B cell (primary cell): ENCODE results near the gene ZNF442. TPM values are rescaled to one million over a fixed set of nuclear protein-coding genes. Genes with fewer than 3 reads are reported as not detected.
A peak's percentile ranks its signal among the peaks of the same experiment; 100 is the strongest.

Experiments used
- ATAC-seq: fragments of 200-7000 bp; cut with Tn5 transposase; one replicate; pipeline ENCODE4 v1.10.0; 2021; ENCODE audit warnings: low read depth, mild to moderate bottlenecking, moderate number of reproducible peaks, moderate library complexity
- CTCF ChIA-PET: fragments of 350-600 bp; sonication (Branson Sonifier 250); formaldehyde crosslinking; loops from one replicate; lab custom pipeline; 2021; ENCODE audit warnings: antibody characterized with exemption, inconsistent platforms; lab: Charles Lee
- POLR2A ChIA-PET: fragments of 350-600 bp; sonication (Branson Sonifier 250); formaldehyde crosslinking; loops from one replicate; lab custom pipeline; 2021; ENCODE audit warnings: antibody characterized with exemption; lab: Charles Lee
- DNase-seq: peaks from one replicate; pipeline ENCODE4 v3.0.0; 2013
- H2AFZ ChIP-seq: 2 replicates; pipeline ENCODE4 v1.6.1; 2012; ENCODE audit warnings: mild to moderate bottlenecking, low read depth, low read length; ENCODE audit not compliant: insufficient read depth, poor library complexity, severe bottlenecking
- H3K27ac ChIP-seq, 2 donors: 1 replicate in 1 of 2; 2 replicates in 1 of 2; pipeline ENCODE4 v1.5.1; 2012 to 2013; ENCODE audit warnings: low read length in 2 of 2, mild to moderate bottlenecking in 2 of 2, moderate library complexity in 1 of 2
- H3K27me3 ChIP-seq, 4 experiments: fragments of 200-600 bp in 1 of 4; sonication (generic) in 1 of 4; replicated peaks in 1 of 4; 1 replicate in 2 of 4; 2 replicates in 2 of 4; pipeline versions ENCODE4 v1.6.1 to v1.7.0; 2013 to 2016; ENCODE audit warnings: low read length in 3 of 4, mild to moderate bottlenecking in 2 of 4, mixed read lengths in 1 of 4, moderate library complexity in 1 of 4; ENCODE audit not compliant: insufficient read depth in 4 of 4, control insufficient read depth in 3 of 4; ENCODE audit errors: control extremely low read depth in 1 of 4
- H3K36me3 ChIP-seq, 2 experiments: replicated peaks in 1 of 2; 1 replicate in 1 of 2; 2 replicates in 1 of 2; pipeline versions ENCODE4 v1.6.1 to v1.7.1; 2013; ENCODE audit warnings: low read length in 1 of 2; ENCODE audit not compliant: insufficient read depth in 2 of 2, control insufficient read depth in 1 of 2; ENCODE audit errors: control extremely low read depth in 1 of 2, extremely low read depth in 1 of 2
- H3K4me1 ChIP-seq, 2 donors: fragments of 200-600 bp in 1 of 2; sonication (generic) in 1 of 2; 1 replicate in 1 of 2; 2 replicates in 1 of 2; pipeline versions ENCODE4 v1.5.1 to v1.6.1; 2013 to 2017; ENCODE audit warnings: low read length in 2 of 2; ENCODE audit not compliant: control insufficient read depth in 2 of 2, insufficient read depth in 2 of 2
- H3K4me2 ChIP-seq: replicated peaks from 2 replicates; pipeline ENCODE3; 2012; ENCODE audit warnings: mild to moderate bottlenecking, low read depth, low read length; ENCODE audit not compliant: poor library complexity, severe bottlenecking
- H3K4me3 ChIP-seq, 5 experiments: fragments of 200-600 bp in 1 of 5; sonication (generic) in 1 of 5; 1 replicate in 3 of 5; 2 replicates in 2 of 5; pipeline versions ENCODE4 v1.5.1 to v1.7.0; 2011 to 2016; ENCODE audit warnings: low read length in 4 of 5, mild to moderate bottlenecking in 4 of 5, low read depth in 2 of 5, control low read depth in 1 of 5, moderate library complexity in 1 of 5; ENCODE audit not compliant: insufficient read depth in 1 of 5; ENCODE audit errors: control extremely low read depth in 1 of 5, extremely low read depth in 1 of 5
- H3K79me2 ChIP-seq: fragments of 200-600 bp; sonication (generic); one replicate; pipeline ENCODE4 v1.6.0; 2016; ENCODE audit warnings: low read length; ENCODE audit not compliant: control insufficient read depth, insufficient read depth
- H3K9ac ChIP-seq: fragments of 200-600 bp; sonication (generic); 2 replicates; pipeline ENCODE4 v1.6.1; 2017; ENCODE audit warnings: mild to moderate bottlenecking, low read length, moderate library complexity
- H3K9me3 ChIP-seq, 3 donors: one replicate each; pipeline versions ENCODE4 v1.6.1 to v1.7.1; 2013; ENCODE audit warnings: low read length in 2 of 3; ENCODE audit not compliant: control insufficient read depth in 2 of 3, insufficient read depth in 1 of 3; ENCODE audit errors: control extremely low read depth in 1 of 3
- H4K20me1 ChIP-seq: 2 replicates; pipeline ENCODE4 v1.6.0; 2012; ENCODE audit warnings: mild to moderate bottlenecking, low read length; ENCODE audit not compliant: insufficient read depth, control insufficient read depth, poor library complexity, severe bottlenecking
- H3K27ac Mint-ChIP-seq: one replicate; pipeline ENCODE4 v1.8.0; 2021; ENCODE audit warnings: mixed read lengths
- H3K27me3 Mint-ChIP-seq: one replicate; pipeline ENCODE4 v1.8.0; 2021; ENCODE audit warnings: mixed read lengths
- H3K4me1 Mint-ChIP-seq: one replicate; pipeline ENCODE4 v1.8.0; 2021; ENCODE audit warnings: mixed read lengths
- H3K4me3 Mint-ChIP-seq: one replicate; pipeline ENCODE4 v1.8.0; 2021; ENCODE audit warnings: mixed read lengths
- H3K9me3 Mint-ChIP-seq: one replicate; pipeline ENCODE4 v1.8.0; 2022; ENCODE audit warnings: mixed read lengths; ENCODE audit not compliant: insufficient read depth
- EZH2 ChIP-seq: IDR thresholded peaks from 2 replicates; pipeline ENCODE4 v1.6.1; 2012; ENCODE audit warnings: borderline replicate concordance, low read depth, mild to moderate bottlenecking, moderate library complexity, low read length; ENCODE audit not compliant: insufficient read depth, poor library complexity, severe bottlenecking
- WGBS: methylation state at CpG from one replicate; pipeline ENCODE4 v1.1.5; 2013; ENCODE audit warnings: missing lambda C conversion rate; ENCODE audit not compliant: insufficient coverage; 5-methylcytosine and 5-hydroxymethylcytosine counted together
- intact Hi-C: fragments of 100-400 bp; cut with micrococcal nuclease; formaldehyde crosslinking; loops from one replicate; pipeline ENCODE4 v1.10.0; 2022
- polyA minus RNA-seq: library from RNA; depleted of rRNA, polyadenylated mRNA; stranded (reverse); fragments of >200 nt; gene quantifications from 2 replicates; pipeline ENCODE4 v1.2.3, GENCODE V29; 2012
- polyA plus RNA-seq: library from polyadenylated mRNA; depleted of rRNA; stranded (reverse); fragments of >200 nt; gene quantifications from 2 replicates; pipeline ENCODE4 v1.2.3, GENCODE V29; 2012
- total RNA-seq, 2 donors: library from RNA; stranded (reverse); fragments of 120-200 nt in 1 of 2; gene quantifications; 1 replicate in 1 of 2; 2 replicates in 1 of 2; pipeline versions ENCODE4 v1.2.3 to v1.2.4, GENCODE V29; 2013 to 2022
- TF ChIP-seq, protein P1 (sequence below): fragments of 200-600 bp; IDR thresholded peaks from one replicate; pipeline ENCODE4 v1.8.0; 2022; ENCODE audit warnings: antibody characterized with exemption, mild to moderate bottlenecking

ZNF442 gene
- total RNA-seq = 6.9 and 8.4 TPM in 2 replicates
- 5.3 TPM for total RNA-seq (2013)
- 0.58 and 0.69 TPM in 2 replicates for polyA plus RNA-seq
- 1.6 and 2.9 TPM in 2 replicates for polyA minus RNA-seq

DNA sequence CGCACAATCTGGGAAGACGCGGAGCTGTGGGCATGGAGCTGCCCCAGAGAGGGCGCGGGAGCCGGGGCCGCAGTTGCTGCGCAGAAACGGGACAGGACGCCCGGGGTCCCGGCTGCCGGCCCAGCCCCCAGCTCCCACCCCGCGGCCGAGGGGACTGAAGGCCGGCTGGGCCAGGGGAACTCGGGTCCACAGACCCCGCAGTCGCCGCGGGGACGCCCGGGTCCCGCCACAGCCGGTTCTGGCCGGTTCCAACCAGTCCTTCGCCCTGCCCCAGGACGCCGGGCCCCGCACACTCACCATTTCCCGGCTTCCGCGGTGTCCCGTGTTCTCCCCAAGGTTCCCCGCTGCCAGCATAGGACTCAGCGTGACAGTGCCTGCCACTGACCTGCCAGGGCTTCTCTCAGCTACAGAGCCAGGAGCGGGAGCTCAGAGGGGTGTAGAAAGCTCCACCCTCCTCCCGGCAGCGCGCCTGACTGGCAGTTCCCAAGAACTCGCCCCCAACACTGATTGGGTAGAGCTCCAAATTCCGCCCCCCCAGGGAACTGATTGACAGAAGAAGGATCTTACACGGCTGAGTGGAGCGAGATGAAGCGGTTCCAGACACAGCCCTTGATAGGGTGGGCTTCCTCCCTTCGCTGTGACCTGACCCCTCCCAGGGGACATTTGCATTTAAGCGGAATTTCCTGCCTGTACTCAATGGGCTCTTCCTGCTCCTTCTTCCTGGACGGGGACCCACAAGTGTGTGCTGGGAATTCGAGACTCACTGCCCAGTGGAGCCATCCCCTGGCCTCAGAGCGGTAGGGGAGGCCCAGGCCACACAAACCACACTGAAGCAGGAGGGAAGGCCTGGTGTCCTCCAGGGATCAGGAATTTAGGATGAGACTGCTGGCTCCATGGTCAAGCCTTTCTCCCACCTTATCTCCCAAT is at the start of gene ZNF442:
Gene ZNF442 (minus strand): TSS at position 448 of the 927 bp plus-strand sequence. CDS start 2,052 bp downstream, outside the sequence.
- H3K27ac ChIP-seq = peak within 1 kb of the TSS; percentile 49 to 67
- DNase-seq = peak; percentile 86
- peaks cover 27% of the 10 kb centered on the region for H3K4me1 Mint-ChIP-seq
- POLR2A ChIA-PET = interaction anchor here (0.6 to 1.8 kb wide), 6 partner anchors 15 to 380 kb away, joined by 3 to 10 read pairs (median 6); partner anchors contain the start of genes ZNF136, ZNF44, ZNF443 and ZNF563
- TF ChIP-seq, protein P1, sequence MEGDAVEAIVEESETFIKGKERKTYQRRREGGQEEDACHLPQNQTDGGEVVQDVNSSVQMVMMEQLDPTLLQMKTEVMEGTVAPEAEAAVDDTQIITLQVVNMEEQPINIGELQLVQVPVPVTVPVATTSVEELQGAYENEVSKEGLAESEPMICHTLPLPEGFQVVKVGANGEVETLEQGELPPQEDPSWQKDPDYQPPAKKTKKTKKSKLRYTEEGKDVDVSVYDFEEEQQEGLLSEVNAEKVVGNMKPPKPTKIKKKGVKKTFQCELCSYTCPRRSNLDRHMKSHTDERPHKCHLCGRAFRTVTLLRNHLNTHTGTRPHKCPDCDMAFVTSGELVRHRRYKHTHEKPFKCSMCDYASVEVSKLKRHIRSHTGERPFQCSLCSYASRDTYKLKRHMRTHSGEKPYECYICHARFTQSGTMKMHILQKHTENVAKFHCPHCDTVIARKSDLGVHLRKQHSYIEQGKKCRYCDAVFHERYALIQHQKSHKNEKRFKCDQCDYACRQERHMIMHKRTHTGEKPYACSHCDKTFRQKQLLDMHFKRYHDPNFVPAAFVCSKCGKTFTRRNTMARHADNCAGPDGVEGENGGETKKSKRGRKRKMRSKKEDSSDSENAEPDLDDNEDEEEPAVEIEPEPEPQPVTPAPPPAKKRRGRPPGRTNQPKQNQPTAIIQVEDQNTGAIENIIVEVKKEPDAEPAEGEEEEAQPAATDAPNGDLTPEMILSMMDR = peak; percentile 24
- TF ChIP-seq EZH2 = no peak
- no peaks in the 10 kb centered on the region for H4K20me1 ChIP-seq
- no peaks in the 10 kb centered on the region for H3K27me3 ChIP-seq
- peak within 1 kb of the TSS; percentile 98 for H3K4me3 Mint-ChIP-seq
- H3K4me2 ChIP-seq = peak within 1 kb of the TSS; percentile 87
- peak within 1 kb of the TSS; percentile 83 for H3K9ac ChIP-seq
- CTCF ChIA-PET = interaction anchor here (0.6 to 1.1 kb wide), 6 partner anchors 32 to 1748 kb away, joined by 3 to 4 read pairs (median 4); partner anchors contain the start of gene ZNF491
- H3K27ac Mint-ChIP-seq = peak within 1 kb of the TSS; percentile 93
- H3K4me3 ChIP-seq = peak within 1 kb of the TSS; percentile 24 to 85 (median 82)
- no peaks in the 10 kb centered on the region for H3K9me3 Mint-ChIP-seq
- WGBS = 2% methylated on average over 51 of the region's 51 CpGs
- no peaks in the 10 kb centered on the region for H3K36me3 ChIP-seq
- peak; percentile 97 for ATAC-seq
- no peaks in the 10 kb centered on the region for H3K79me2 ChIP-seq
- intact Hi-C loops = loop anchor here (1.0 kb wide), 4 partner anchors 32 to 76 kb away; partner anchors contain the start of genes ZNF44, ZNF443, ZNF563 and ZNF799
- peaks cover 7 to 16% of the 10 kb centered on the region in 2 donors for H3K4me1 ChIP-seq
- peak within 1 kb of the TSS; percentile 95 for H2AFZ ChIP-seq
- no peaks in the 10 kb centered on the region for H3K27me3 Mint-ChIP-seq
- H3K9me3 ChIP-seq = peaks cover 0 to 4% (median 0%) of the 10 kb centered on the region in 3 donors
